ENCODE data around the gene MYRFL.

MYRFL gene

DNA sequence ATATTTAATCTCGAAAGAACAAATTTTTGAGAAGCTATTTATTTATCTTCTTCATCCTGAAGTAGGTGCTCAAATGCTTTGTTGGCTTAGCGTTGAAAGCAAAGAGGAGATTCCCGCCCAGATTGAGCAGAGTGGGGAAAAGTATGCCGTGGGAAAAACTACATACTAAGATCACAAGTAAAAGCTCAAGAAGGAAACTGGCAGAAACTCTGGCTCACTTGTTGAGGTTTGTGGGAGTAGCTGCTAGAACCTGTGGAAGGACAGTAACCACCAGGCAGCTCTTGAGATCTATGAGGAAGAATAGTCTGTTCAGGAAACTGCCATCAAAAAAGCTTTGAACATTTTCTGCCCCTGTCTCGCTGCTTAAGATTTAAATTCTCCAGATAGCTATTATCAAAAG, 3.9 kb downstream of the MYRFL start:
- no peak overlapping the region for H3K23ac ChIP-seq (ENCODE audit: low read length)
- no peaks in the 10 kb centered on the region for H3K36me3 ChIP-seq (ENCODE audit: control insufficient read depth in 1 of 2, insufficient read depth in 2 of 2, low read length in 2 of 2)
- H3K4me3 ChIP-seq (ENCODE audit: low read depth, low read length), result no peak overlapping the region
- no peak overlapping the region for H2BK120ac ChIP-seq (ENCODE audit: insufficient read depth, low read length, poor library complexity)
- no peak overlapping the region for H2AFZ ChIP-seq (ENCODE audit: insufficient read depth, low read length, poor library complexity)
- no peak overlapping the region for H3K9ac ChIP-seq (ENCODE audit: low read length)
- no peak overlapping the region for H3K27ac ChIP-seq (ENCODE audit: low read depth, low read length)
- no peak overlapping the region for H2BK5ac ChIP-seq (ENCODE audit: low read depth, low read length, poor library complexity)
- no peak overlapping the region for H4K8ac ChIP-seq (ENCODE audit: low read depth, low read length)
- H3K79me2 ChIP-seq (ENCODE audit: control insufficient read depth, insufficient read depth, low read length, poor library complexity), result no peaks in the 10 kb centered on the region
- no peak overlapping the region for H4K12ac ChIP-seq (ENCODE audit: low read depth, low read length)
- H4K91ac ChIP-seq (ENCODE audit: low read depth, low read length), result no peak overlapping the region
- no peaks in the 10 kb centered on the region for H3K4me1 ChIP-seq (ENCODE audit: control insufficient read depth in 1 of 2, insufficient read depth in 2 of 2, low read length in 2 of 2)
- no peak overlapping the region for H2BK12ac ChIP-seq (ENCODE audit: low read length)
- DNase-seq, result no peak
- no CpG with 5 or more reads among the region's 5 CpGs for WGBS (ENCODE audit: extremely low coverage, insufficient coverage, insufficient read length)
- H3K4me2 ChIP-seq (ENCODE audit: low read length), result no peak overlapping the region
- H3K4ac ChIP-seq (ENCODE audit: low read depth, low read length), result no peak overlapping the region
- no peaks in the 10 kb centered on the region for H3K27me3 ChIP-seq (ENCODE audit: insufficient read depth, low read length)
- H3K14ac ChIP-seq (ENCODE audit: low read length), result no peak overlapping the region
- H3K9me3 ChIP-seq (ENCODE audit: insufficient read depth, low read depth, low read length), result no peaks in the 10 kb centered on the region
- no peaks in the 10 kb centered on the region for H3K79me1 ChIP-seq (ENCODE audit: low read length)
- no peak overlapping the region for H3K18ac ChIP-seq (ENCODE audit: low read length)
- no peak overlapping the region for H2AK5ac ChIP-seq (ENCODE audit: low read length)

DNA sequence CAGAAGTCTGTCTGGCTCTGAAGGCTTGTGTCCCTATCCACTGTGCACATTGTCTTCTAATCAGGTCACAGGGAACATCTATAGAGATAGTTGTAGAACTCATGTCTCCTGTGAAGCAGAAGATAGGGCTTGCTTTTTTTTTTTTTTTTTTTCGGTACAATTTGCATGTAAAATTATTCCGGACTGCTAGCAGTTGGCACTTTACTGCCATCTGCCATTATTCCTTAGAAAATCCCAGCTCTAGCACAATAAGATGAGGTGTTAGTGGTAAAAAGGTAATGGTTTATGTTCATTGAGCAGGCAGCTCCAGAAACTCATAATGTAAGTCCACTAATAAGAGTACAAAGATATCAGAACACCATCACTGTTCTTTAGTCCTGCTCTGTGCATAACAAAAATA, 8.7 kb downstream of the MYRFL start:
- H3K27ac ChIP-seq (ENCODE audit: low read depth, low read length), result no peak overlapping the region
- no CpG with 5 or more reads among the region's 2 CpGs for WGBS (ENCODE audit: extremely low coverage, insufficient coverage, insufficient read length)
- no peak overlapping the region for H3K4me3 ChIP-seq (ENCODE audit: low read depth, low read length)
- no peak overlapping the region for H3K9ac ChIP-seq (ENCODE audit: low read length)
- no peak overlapping the region for H2AFZ ChIP-seq (ENCODE audit: insufficient read depth, low read length, poor library complexity)
- no peaks in the 10 kb centered on the region for H3K4me1 ChIP-seq (ENCODE audit: control insufficient read depth in 1 of 2, insufficient read depth in 2 of 2, low read length in 2 of 2)
- no peak overlapping the region for H2BK120ac ChIP-seq (ENCODE audit: insufficient read depth, low read length, poor library complexity)
- no peaks in the 10 kb centered on the region for H3K36me3 ChIP-seq (ENCODE audit: control insufficient read depth in 1 of 2, insufficient read depth in 2 of 2, low read length in 2 of 2)
- H3K14ac ChIP-seq (ENCODE audit: low read length), result no peak overlapping the region
- H3K79me2 ChIP-seq (ENCODE audit: control insufficient read depth, insufficient read depth, low read length, poor library complexity), result no peaks in the 10 kb centered on the region
- no peak for DNase-seq
- H3K4ac ChIP-seq (ENCODE audit: low read depth, low read length), result no peak overlapping the region
- no peak overlapping the region for H3K18ac ChIP-seq (ENCODE audit: low read length)
- no peaks in the 10 kb centered on the region for H3K79me1 ChIP-seq (ENCODE audit: low read length)
- no peaks in the 10 kb centered on the region for H3K9me3 ChIP-seq (ENCODE audit: insufficient read depth, low read depth, low read length)
- no peak overlapping the region for H3K4me2 ChIP-seq (ENCODE audit: low read length)
- no peak overlapping the region for H3K23ac ChIP-seq (ENCODE audit: low read length)
- no peak overlapping the region for H4K8ac ChIP-seq (ENCODE audit: low read depth, low read length)
- H2BK12ac ChIP-seq (ENCODE audit: low read length), result no peak overlapping the region
- H3K27me3 ChIP-seq (ENCODE audit: insufficient read depth, low read length), result no peaks in the 10 kb centered on the region
- H2AK5ac ChIP-seq (ENCODE audit: low read length), result no peak overlapping the region
- no peak overlapping the region for H2BK5ac ChIP-seq (ENCODE audit: low read depth, low read length, poor library complexity)
- H4K12ac ChIP-seq (ENCODE audit: low read depth, low read length), result no peak overlapping the region
- H4K91ac ChIP-seq (ENCODE audit: low read depth, low read length), result no peak overlapping the region

DNA sequence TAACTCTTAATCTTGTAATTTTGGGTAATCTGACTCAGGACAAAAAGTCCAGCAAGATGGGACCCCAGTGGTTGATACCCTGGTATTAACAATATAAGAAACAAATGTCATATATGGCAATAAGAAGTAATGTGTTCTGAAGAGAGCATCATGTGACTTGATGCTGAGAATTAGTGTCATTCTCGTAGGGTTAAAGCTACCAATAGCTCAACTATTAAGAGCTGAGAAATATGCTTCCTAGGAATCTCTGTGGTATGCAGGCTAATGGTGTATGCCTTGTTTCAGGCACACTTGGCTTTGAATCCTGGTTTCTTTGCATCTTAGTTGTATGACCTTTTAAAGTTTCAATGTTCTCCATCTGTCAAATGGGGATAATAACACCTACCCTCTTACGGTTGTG, 9.1 kb downstream of the MYRFL start:
- no peaks in the 10 kb centered on the region for H3K79me2 ChIP-seq (ENCODE audit: control insufficient read depth, insufficient read depth, low read length, poor library complexity)
- no peaks in the 10 kb centered on the region for H3K4me1 ChIP-seq (ENCODE audit: control insufficient read depth in 1 of 2, insufficient read depth in 2 of 2, low read length in 2 of 2)
- H2AK5ac ChIP-seq (ENCODE audit: low read length), result no peak overlapping the region
- no peak overlapping the region for H3K18ac ChIP-seq (ENCODE audit: low read length)
- no peak overlapping the region for H2BK12ac ChIP-seq (ENCODE audit: low read length)
- no peak overlapping the region for H4K8ac ChIP-seq (ENCODE audit: low read depth, low read length)
- no peaks in the 10 kb centered on the region for H3K9me3 ChIP-seq (ENCODE audit: insufficient read depth, low read depth, low read length)
- no peak overlapping the region for H3K27ac ChIP-seq (ENCODE audit: low read depth, low read length)
- H3K27me3 ChIP-seq (ENCODE audit: insufficient read depth, low read length), result no peaks in the 10 kb centered on the region
- H2AFZ ChIP-seq (ENCODE audit: insufficient read depth, low read length, poor library complexity), result no peak overlapping the region
- H3K4me2 ChIP-seq (ENCODE audit: low read length), result no peak overlapping the region
- no peak overlapping the region for H4K12ac ChIP-seq (ENCODE audit: low read depth, low read length)
- no peak overlapping the region for H3K4ac ChIP-seq (ENCODE audit: low read depth, low read length)
- no peaks in the 10 kb centered on the region for H3K36me3 ChIP-seq (ENCODE audit: control insufficient read depth in 1 of 2, insufficient read depth in 2 of 2, low read length in 2 of 2)
- no peak overlapping the region for H3K23ac ChIP-seq (ENCODE audit: low read length)
- H3K4me3 ChIP-seq (ENCODE audit: low read depth, low read length), result no peak overlapping the region
- DNase-seq, result no peak
- H4K91ac ChIP-seq (ENCODE audit: low read depth, low read length), result no peak overlapping the region
- H2BK120ac ChIP-seq (ENCODE audit: insufficient read depth, low read length, poor library complexity), result no peak overlapping the region
- no CpG with 5 or more reads among the region's 2 CpGs for WGBS (ENCODE audit: extremely low coverage, insufficient coverage, insufficient read length)
- H2BK5ac ChIP-seq (ENCODE audit: low read depth, low read length, poor library complexity), result no peak overlapping the region
- H3K14ac ChIP-seq (ENCODE audit: low read length), result no peak overlapping the region
- no peak overlapping the region for H3K9ac ChIP-seq (ENCODE audit: low read length)
- no peaks in the 10 kb centered on the region for H3K79me1 ChIP-seq (ENCODE audit: low read length)

DNA sequence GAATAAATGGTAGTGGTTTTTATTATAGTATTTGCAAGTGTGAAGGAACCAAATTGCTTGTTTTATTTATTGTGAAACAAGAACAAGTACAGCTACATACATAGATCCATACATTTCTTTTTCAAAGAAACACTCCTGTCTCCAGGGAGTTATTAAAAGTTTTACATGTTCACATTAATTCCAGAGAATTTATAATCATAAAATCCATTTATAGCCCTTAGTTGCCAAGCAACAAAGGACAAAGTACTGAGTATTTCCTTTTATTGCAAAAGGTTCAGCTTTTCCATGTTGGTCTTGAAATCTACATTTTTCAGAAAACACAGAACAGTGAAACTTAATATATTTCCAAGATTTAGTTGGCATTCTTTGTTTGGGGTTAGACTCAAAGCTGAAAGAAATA, 9.5 kb downstream of the MYRFL start:
- H3K4me2 ChIP-seq (ENCODE audit: low read length), result no peak overlapping the region
- no peak overlapping the region for H4K12ac ChIP-seq (ENCODE audit: low read depth, low read length)
- no peak overlapping the region for H2AFZ ChIP-seq (ENCODE audit: insufficient read depth, low read length, poor library complexity)
- DNase-seq, result no peak
- H2BK120ac ChIP-seq (ENCODE audit: insufficient read depth, low read length, poor library complexity), result no peak overlapping the region
- H3K27ac ChIP-seq (ENCODE audit: low read depth, low read length), result no peak overlapping the region
- H2BK5ac ChIP-seq (ENCODE audit: low read depth, low read length, poor library complexity), result no peak overlapping the region
- H3K9ac ChIP-seq (ENCODE audit: low read length), result no peak overlapping the region
- H4K91ac ChIP-seq (ENCODE audit: low read depth, low read length), result no peak overlapping the region
- no peak overlapping the region for H3K23ac ChIP-seq (ENCODE audit: low read length)
- H2BK12ac ChIP-seq (ENCODE audit: low read length), result no peak overlapping the region
- H3K9me3 ChIP-seq (ENCODE audit: insufficient read depth, low read depth, low read length), result no peaks in the 10 kb centered on the region
- H3K36me3 ChIP-seq (ENCODE audit: control insufficient read depth in 1 of 2, insufficient read depth in 2 of 2, low read length in 2 of 2), result no peaks in the 10 kb centered on the region
- no peak overlapping the region for H3K18ac ChIP-seq (ENCODE audit: low read length)
- no peaks in the 10 kb centered on the region for H3K79me2 ChIP-seq (ENCODE audit: control insufficient read depth, insufficient read depth, low read length, poor library complexity)
- no peak overlapping the region for H4K8ac ChIP-seq (ENCODE audit: low read depth, low read length)
- no peak overlapping the region for H3K4me3 ChIP-seq (ENCODE audit: low read depth, low read length)
- no peaks in the 10 kb centered on the region for H3K4me1 ChIP-seq (ENCODE audit: control insufficient read depth in 1 of 2, insufficient read depth in 2 of 2, low read length in 2 of 2)
- no peaks in the 10 kb centered on the region for H3K79me1 ChIP-seq (ENCODE audit: low read length)
- no peak overlapping the region for H3K14ac ChIP-seq (ENCODE audit: low read length)
- H3K27me3 ChIP-seq (ENCODE audit: insufficient read depth, low read length), result no peaks in the 10 kb centered on the region
- no peak overlapping the region for H2AK5ac ChIP-seq (ENCODE audit: low read length)
- no peak overlapping the region for H3K4ac ChIP-seq (ENCODE audit: low read depth, low read length)

DNA sequence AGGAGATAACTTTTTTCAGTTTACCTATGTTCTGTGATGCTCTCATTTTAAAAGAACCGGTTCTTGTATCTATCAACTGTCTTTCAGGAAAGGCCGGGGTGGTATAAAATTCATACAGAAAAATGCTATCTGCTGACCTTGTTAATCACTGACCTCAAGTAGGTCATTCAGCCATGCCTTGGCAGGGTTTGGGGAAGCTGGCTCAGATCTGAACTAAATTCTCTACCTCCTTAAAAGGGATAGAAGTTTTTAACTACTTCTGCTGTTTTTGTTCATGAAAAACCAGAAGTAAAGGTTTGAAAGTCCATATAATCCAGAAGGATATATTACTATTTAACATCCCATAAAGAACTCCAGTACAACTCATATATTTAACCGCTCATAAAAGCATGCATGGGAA, 10.1 kb downstream of the MYRFL start:
- no peak for DNase-seq
- no peak overlapping the region for H2BK120ac ChIP-seq (ENCODE audit: insufficient read depth, low read length, poor library complexity)

More for the DNA sequence above, 10.1 kb downstream of the MYRFL start:
- no peak overlapping the region for H3K23ac ChIP-seq (ENCODE audit: low read length)
- H3K4me1 ChIP-seq (ENCODE audit: control insufficient read depth in 1 of 2, insufficient read depth in 2 of 2, low read length in 2 of 2), result no peaks in the 10 kb centered on the region
- H2AFZ ChIP-seq (ENCODE audit: insufficient read depth, low read length, poor library complexity), result no peak overlapping the region
- no peak overlapping the region for H2BK5ac ChIP-seq (ENCODE audit: low read depth, low read length, poor library complexity)
- H4K8ac ChIP-seq (ENCODE audit: low read depth, low read length), result no peak overlapping the region
- no peak overlapping the region for H2AK5ac ChIP-seq (ENCODE audit: low read length)
- H3K27ac ChIP-seq (ENCODE audit: low read depth, low read length), result no peak overlapping the region
- no peak overlapping the region for H4K12ac ChIP-seq (ENCODE audit: low read depth, low read length)
- H3K18ac ChIP-seq (ENCODE audit: low read length), result no peak overlapping the region
- no peak overlapping the region for H3K4me3 ChIP-seq (ENCODE audit: low read depth, low read length)
- H3K4me2 ChIP-seq (ENCODE audit: low read length), result no peak overlapping the region
- H3K14ac ChIP-seq (ENCODE audit: low read length), result no peak overlapping the region
- no peaks in the 10 kb centered on the region for H3K9me3 ChIP-seq (ENCODE audit: insufficient read depth, low read depth, low read length)
- no peaks in the 10 kb centered on the region for H3K79me2 ChIP-seq (ENCODE audit: control insufficient read depth, insufficient read depth, low read length, poor library complexity)
- no CpG with 5 or more reads among the region's 3 CpGs for WGBS (ENCODE audit: extremely low coverage, insufficient coverage, insufficient read length)
- H3K4ac ChIP-seq (ENCODE audit: low read depth, low read length), result no peak overlapping the region
- no peaks in the 10 kb centered on the region for H3K36me3 ChIP-seq (ENCODE audit: control insufficient read depth in 1 of 2, insufficient read depth in 2 of 2, low read length in 2 of 2)
- no peak overlapping the region for H4K91ac ChIP-seq (ENCODE audit: low read depth, low read length)
- no peaks in the 10 kb centered on the region for H3K27me3 ChIP-seq (ENCODE audit: insufficient read depth, low read length)
- H2BK12ac ChIP-seq (ENCODE audit: low read length), result no peak overlapping the region
- H3K9ac ChIP-seq (ENCODE audit: low read length), result no peak overlapping the region
- no peaks in the 10 kb centered on the region for H3K79me1 ChIP-seq (ENCODE audit: low read length)

All from trophoblast cell (in vitro differentiated cells and primary cell).